NCI-H2196 (cell line): ENCODE data around the gene RNF168.
"Not testable (repeated sequence)": the region's sequence is repeated elsewhere in the genome, so short reads cannot be mapped to it uniquely, and the experiment has no call there.

ENCODE experiments used
- DNase-seq: peaks from one replicate; lab custom pipeline; 2025; ENCODE audit not compliant: unreplicated experiment; lab: John Stamatoyannopoulos, UW

RNF168 gene

GRCh38 chr3:196472286-196472685 is 31.3 kb downstream of the RNF168 start:
- no peak for DNase-seq

DNA sequence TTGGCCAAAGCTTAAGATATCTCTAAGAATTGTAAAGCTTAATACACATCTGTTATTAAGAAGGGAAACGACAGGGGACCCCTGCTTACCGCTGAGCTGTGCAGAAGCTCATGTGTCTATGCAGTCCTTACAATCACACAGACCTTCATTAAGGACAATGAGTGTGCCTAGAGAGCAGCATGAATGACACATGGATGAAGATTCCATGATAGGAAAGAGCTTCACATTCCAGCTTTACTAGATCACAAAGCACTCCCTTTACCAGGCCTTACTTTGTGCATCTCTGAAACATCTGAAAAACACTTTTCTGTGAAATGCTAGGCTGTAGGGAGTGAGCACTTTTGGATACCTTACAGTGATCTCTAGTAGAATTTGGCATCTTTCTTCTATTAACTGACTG is 32.0 kb downstream of the RNF168 start:
- DNase-seq, result no peak

DNA sequence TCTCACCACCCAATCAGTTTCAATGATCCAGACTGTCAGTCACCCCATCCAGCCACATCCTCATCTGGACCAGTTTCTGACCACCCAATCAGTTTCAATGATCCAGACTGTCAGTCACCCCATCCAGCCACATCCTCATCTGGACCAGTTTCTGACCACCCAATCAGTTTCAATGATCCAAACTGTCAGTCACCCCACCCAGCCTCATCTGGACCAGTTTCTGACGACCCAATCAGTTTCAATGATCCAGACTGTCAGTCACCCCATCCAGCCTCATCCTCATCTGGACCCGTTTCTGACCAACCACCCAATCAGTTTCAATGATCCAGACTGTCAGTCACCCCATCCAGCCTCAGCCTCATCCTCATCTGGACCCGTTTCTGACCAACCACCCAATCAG is 33.4 kb downstream of the RNF168 start:
- DNase-seq, result not testable (repeated sequence)

DNA sequence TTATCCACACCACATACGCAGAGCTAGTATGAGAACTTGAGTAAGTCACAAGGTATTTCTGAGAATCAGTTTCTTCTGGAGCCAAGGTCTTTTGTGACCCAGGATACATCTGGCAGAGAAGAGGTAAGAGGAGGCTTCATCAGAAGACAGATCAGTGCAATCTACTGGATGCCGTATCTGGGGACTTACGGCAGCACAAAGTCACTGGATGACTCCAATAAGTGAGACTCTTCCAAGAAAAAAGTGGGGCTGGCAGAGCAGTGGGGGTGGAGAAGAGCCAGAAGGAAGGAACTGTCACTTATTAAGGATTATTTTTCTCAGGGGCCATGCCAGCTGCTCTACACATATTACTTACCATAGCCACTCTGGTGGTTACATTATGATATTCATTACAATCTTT is 39.8 kb downstream of the RNF168 start:
- no peak for DNase-seq

DNA sequence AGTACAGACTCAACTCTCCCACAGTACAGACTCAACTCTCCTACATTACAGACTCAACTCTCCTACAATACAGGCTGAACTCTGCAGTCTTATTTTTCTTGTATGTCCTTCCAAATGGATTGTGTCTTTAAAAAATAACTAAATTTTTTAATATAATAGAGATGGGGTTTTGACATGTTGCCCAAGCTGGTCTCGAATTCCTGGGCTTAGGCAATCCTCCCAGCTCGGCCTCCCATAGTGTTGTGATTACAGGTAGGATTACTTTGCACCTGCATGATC is 40.2 kb downstream of the RNF168 start:
- no peak for DNase-seq

DNA sequence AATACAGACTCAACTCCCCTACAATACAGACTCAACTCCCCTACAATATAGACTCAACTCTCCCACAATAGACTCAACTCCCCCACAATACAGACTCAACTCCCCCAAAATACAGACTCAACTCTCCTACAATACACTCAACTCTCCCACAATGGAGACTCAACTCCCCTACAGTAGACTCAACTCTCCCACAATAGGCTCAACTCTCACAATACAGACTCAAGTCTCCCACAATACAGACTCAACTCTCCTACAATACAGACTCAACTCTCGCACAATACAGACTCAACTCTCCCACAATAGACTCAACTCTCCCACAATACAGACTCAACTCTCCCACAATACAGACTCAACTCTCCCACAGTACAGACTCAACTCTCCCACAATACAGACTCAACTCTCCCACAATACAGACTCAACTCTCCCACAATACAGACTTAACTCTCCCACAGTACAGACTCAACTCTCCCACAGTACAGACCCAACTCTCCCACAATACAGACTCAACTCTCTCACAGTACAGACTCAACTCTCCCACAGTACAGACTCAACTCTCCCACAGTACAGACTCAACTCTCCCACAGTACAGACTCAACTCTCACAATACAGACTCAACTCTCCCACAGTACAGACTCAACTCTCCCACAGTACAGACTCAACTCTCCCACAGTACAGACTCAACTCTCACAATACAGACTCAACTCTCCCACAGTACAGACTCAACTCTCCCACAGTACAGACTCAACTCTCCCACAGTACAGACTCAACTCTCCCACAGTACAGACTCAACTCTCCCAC is 40.7 kb downstream of the RNF168 start:
- DNase-seq, result not testable (repeated sequence)

DNA sequence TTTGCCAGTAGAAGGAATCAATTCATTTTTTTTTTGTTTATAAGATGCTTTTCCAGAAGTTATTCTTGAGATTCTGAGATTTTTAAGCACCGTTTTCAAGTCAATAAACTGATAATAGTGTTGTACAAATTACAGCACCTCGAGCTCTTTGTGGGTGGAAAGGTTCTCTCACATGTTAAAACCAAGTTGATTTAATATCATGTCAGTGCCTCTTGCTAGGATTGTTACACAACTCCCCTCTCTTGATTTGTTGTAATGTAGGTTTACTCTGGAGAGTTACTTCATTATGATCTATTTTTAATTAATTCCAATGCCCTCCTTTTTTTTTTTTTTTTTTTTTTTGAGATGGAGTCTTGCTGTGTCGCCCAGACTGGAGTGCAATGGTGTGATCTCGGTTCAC is 45.5 kb downstream of the RNF168 start:
- DNase-seq, result no peak

DNA sequence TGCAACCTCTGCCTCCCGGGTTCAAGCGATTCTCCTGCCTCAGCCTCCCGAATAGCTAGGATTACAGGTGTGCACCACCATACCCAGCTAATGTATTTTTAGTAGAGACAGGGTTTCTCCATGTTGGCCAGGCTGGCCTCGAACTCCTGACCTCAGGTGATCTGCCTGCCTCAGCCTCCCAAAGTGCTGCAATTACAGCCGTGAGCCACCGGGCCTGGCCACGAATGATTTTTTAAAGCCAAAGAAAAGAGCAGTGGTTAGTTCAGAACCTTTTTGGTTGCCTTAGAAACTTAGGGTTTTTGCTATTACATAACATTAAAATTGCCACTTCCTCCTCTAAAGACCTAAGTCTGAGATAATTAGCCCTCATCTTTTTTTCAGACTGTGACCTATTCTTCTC is 46.1 kb downstream of the RNF168 start:
- DNase-seq, result not testable (repeated sequence)

DNA sequence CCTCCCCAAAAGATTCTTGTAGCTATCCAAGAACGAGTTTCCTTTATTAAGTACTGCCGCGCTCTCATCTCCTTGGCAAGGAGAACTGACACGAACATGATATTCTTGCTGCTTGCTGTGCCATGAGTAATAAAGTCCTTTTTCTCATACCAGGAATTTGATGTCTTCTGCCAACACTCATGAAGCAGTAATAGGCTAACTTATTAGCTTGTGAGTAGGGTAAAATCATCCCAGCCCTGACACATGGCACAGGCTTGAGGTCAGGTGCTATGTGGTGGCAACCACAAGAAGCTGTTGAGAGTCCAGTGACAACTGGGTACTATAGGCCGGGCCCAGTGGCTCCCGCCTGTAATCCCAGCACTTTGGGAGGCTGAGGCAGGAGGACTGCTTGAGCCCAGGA is 48.6 kb downstream of the RNF168 start:
- DNase-seq, result peak; percentile 43

DNA sequence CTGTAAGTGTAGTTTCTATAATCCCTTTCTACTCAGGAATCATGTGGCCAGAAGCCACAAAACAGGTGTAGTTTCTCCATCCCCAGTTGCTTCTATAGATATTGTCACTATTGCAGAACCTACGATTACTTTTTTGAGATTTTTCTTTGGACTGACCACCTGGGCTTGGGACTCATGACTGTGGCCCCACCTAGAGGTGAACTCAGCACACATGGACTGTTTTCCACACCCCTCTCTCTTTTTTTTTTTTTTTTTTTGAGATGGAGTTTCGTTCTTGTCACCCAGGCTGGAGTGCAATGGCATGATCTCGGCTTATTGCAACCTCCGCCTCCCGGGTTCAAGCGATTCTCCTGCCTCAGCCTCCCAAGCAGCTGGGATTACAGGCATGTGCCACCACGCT is 58.2 kb downstream of the RNF168 start:
- not testable (repeated sequence) for DNase-seq

- DNase-seq, result no peak
Observed at GRCh38 chr3:196444500-196444894, 59.1 kb downstream of the RNF168 start.

DNA sequence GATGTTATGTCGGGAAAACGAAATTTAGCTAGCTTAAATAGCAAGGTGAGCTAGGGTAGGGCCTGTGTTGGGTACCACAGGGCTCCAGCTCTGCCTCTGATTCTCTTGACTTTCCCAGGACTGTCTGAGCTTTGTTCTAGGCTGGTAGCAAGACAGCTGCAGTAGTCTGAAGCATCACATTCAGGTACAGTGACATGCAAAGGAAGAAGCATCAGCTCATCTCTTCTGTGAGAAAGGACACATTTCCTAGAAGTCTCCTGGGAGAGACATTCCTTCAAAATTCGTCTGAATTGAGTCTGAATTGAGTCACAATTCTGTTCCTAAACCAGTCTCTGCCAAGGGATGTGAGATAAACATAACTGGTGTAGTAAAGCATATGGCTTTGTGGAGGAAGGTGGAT is 62.9 kb downstream of the RNF168 start:
- DNase-seq, result no peak

DNA sequence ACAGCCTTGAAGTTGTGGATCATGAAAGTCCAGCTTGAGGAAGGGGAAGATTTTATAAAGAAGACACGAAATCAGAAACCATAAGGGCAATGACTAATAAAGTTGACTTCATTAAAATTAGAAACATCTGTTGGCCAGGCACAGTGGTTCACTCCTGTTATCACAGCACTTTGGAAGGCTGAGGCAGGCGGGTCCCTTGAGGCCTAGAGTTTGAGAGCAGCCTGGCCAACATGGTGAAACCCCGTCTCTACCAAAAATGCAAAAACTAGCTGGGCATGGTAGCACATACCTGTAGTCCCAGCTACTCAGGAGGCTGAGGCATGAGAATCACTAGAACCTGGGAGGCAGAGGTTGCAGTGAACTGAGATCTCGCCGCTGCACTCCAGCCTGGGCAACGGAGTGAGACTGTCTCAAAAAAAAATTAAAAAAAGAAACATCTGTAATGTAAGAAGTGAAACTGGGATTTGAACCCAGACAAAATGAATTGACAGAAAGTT is 63.5 kb downstream of the RNF168 start:
- DNase-seq, result no peak

GRCh38 chr3:196432137-196432879 is 71.3 kb downstream of the RNF168 start, which contains the start of gene UBXN7:
UBXN7 (minus strand) TSS chr3:196432427; CDS start chr3:196432399, 28 bp downstream.
- DNase-seq, result peak; percentile 99

- DNase-seq, result peak; percentile 39
Observed at GRCh38 chr3:196431181-196432136, 72.1 kb downstream of the RNF168 start.

GRCh38 chr3:196428041-196428440 is 75.5 kb downstream of the RNF168 start:
- no peak for DNase-seq

DNA sequence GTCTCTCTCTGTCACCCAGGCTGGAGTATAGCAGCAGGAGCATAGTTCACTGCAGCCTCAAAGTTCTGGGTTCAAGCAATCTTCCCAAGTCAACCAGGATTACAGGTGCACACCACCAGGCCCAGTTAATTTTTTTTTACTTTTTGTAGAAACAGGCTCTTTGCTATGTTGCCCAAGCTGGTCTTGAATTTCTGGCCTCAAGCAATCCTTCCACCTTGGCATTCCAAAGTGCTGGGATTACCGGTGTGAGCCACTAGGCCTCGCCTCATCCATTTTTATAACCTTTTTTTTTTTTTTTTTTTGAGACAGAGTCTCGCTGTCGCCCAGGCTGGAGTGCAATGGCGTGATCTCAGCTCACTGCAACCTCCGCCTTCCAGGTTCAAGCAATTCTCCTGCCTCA is 79.1 kb downstream of the RNF168 start:
- DNase-seq, result not testable (repeated sequence)

DNA sequence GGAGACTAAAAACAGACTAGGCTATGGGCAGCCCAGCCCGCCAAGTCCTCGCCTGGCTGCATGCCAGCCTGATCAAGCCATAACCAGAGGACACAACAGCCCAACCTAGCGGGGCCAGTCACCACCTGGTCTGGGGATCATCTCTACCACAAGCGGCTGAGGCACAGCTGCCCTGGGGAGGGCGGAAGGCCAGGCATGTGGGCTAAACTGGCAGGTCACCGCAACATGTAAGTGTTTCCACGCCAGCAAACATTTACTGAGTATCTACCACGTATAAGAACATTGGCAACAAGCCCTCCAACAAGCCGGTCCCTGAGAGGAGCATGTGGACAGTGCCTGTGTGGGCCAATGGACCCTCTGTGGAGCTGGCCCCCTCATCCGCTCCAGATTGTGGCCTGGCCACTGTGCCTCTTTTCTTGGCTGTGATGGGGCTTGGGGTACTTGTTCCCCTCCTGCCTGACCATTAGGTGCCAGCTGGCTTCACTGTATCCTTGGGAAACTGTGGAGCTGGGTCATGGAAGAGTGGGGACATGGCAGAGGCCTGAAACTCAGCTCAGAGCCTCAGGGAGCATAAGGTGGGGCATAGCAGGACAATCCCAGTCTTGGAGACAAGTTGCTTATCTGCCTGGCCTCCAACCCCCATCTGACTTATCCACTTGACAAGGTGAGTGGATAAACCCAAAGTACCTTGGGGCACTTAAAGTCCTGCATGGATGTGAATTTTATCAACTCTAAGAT is 80.4 kb downstream of the RNF168 start:
- peak; percentile 97 for DNase-seq

GRCh38 chr3:196421668-196422067 is 81.9 kb downstream of the RNF168 start:
- DNase-seq, result not testable (repeated sequence)

GRCh38 chr3:196419386-196419785 is 84.2 kb downstream of the RNF168 start:
- DNase-seq, result no peak
